Measurements from ENCODE around the gene ANXA2.
"Not testable (repeated sequence)": the region's sequence is repeated elsewhere in the genome, so short reads cannot be mapped to it uniquely, and the experiment has no call there.

ANXA2 gene

GRCh38 chr15:60413231-60413824 is 15.5 kb upstream of the ANXA2 start:
- Histone ChIP-seq H3K36me3 (ENCODE audit: insufficient read depth, low read length) (no peaks in the 10 kb centered on the region), H2AFZ (ENCODE audit: low read length) (no peak overlapping the region), H3F3A (ENCODE audit: low read depth) (no peaks in the 10 kb centered on the region), H3K4me2 (ENCODE audit: low read depth, low read length, poor library complexity, severe bottlenecking) (no peak overlapping the region), H4K20me1 (ENCODE audit: insufficient read depth, low read length, poor library complexity, severe bottlenecking) (no peaks in the 10 kb centered on the region), H3K9me3 (ENCODE audit: insufficient read depth, low read depth, low read length) (no peaks in the 10 kb centered on the region), H3K79me2 (ENCODE audit: insufficient read depth, low read length) (no peaks in the 10 kb centered on the region), H3K4me1 (ENCODE audit: insufficient read depth, low read length, poor library complexity, severe bottlenecking) (peaks cover 8% of the 10 kb centered on the region), H3K9ac (ENCODE audit: low read depth, low read length, poor library complexity, severe bottlenecking) (no peak overlapping the region), H3K4me3 (ENCODE audit: low read length, poor library complexity, severe bottlenecking) (no peak overlapping the region), H3K9me2 (replicated peaks; ENCODE audit: low read depth, low read length) (no peaks in the 10 kb centered on the region), H3K27me3 (ENCODE audit: insufficient read depth, low read length, poor library complexity, severe bottlenecking) (no peaks in the 10 kb centered on the region)
- TF ChIP-seq CTCF (conservative IDR thresholded peaks at IDR 0.05; ENCODE audit: low read length) (no peak), EZH2phosphoT487 (IDR thresholded peaks at IDR 0.05; ENCODE audit: borderline replicate concordance) (no peak)

- H3K27me3 ChIP-seq (ENCODE audit: insufficient read depth, low read length, poor library complexity, severe bottlenecking); H3K9ac ChIP-seq (ENCODE audit: low read depth, low read length, poor library complexity, severe bottlenecking); H3K79me2 ChIP-seq (ENCODE audit: insufficient read depth, low read length); H2AFZ ChIP-seq (ENCODE audit: low read length); H3K9me2 ChIP-seq (replicated peaks; ENCODE audit: low read depth, low read length); H3K4me3 ChIP-seq (ENCODE audit: low read length, poor library complexity, severe bottlenecking); H3K9me3 ChIP-seq (ENCODE audit: insufficient read depth, low read depth, low read length); H4K20me1 ChIP-seq (ENCODE audit: insufficient read depth, low read length, poor library complexity, severe bottlenecking); H3K36me3 ChIP-seq (ENCODE audit: insufficient read depth, low read length); H3F3A ChIP-seq (ENCODE audit: low read depth); H3K4me2 ChIP-seq (ENCODE audit: low read depth, low read length, poor library complexity, severe bottlenecking): not testable (repeated sequence)
- peaks cover 13% of the 10 kb centered on the region for H3K4me1 ChIP-seq (ENCODE audit: insufficient read depth, low read length, poor library complexity, severe bottlenecking)
These were observed 15.0 kb upstream of the ANXA2 start for GRCh38 chr15:60412807-60413206.

- H2AFZ ChIP-seq (ENCODE audit: low read length): no peak overlapping the region
- no peaks in the 10 kb centered on the region for H4K20me1 ChIP-seq (ENCODE audit: insufficient read depth, low read length, poor library complexity, severe bottlenecking)
- TF ChIP-seq CTCF (conservative IDR thresholded peaks at IDR 0.05; ENCODE audit: low read length) (no peak), EZH2phosphoT487 (IDR thresholded peaks at IDR 0.05; ENCODE audit: borderline replicate concordance) (no peak)
These were observed 14.1 kb upstream of the ANXA2 start for GRCh38 chr15:60411774-60412425.

GRCh38 chr15:60410350-60410749 is 12.6 kb upstream of the ANXA2 start:
- H3K4me1 ChIP-seq (ENCODE audit: insufficient read depth, low read length, poor library complexity, severe bottlenecking): peaks cover 14% of the 10 kb centered on the region

More at GRCh38 chr15:60411774-60412425, 14.1 kb upstream of the ANXA2 start:
- Histone ChIP-seq H3K27me3 (ENCODE audit: insufficient read depth, low read length, poor library complexity, severe bottlenecking) (no peaks in the 10 kb centered on the region), H3K79me2 (ENCODE audit: insufficient read depth, low read length) (no peaks in the 10 kb centered on the region), H3K4me1 (ENCODE audit: insufficient read depth, low read length, poor library complexity, severe bottlenecking) (peaks cover 14% of the 10 kb centered on the region), H3K9me2 (replicated peaks; ENCODE audit: low read depth, low read length) (no peaks in the 10 kb centered on the region), H3K36me3 (ENCODE audit: insufficient read depth, low read length) (no peaks in the 10 kb centered on the region), H3K9me3 (ENCODE audit: insufficient read depth, low read depth, low read length) (no peaks in the 10 kb centered on the region), H3K9ac (ENCODE audit: low read depth, low read length, poor library complexity, severe bottlenecking) (no peak overlapping the region), H3K4me3 (ENCODE audit: low read length, poor library complexity, severe bottlenecking) (no peak overlapping the region), H3K4me2 (ENCODE audit: low read depth, low read length, poor library complexity, severe bottlenecking) (no peak overlapping the region), H3F3A (ENCODE audit: low read depth) (no peaks in the 10 kb centered on the region)

More at GRCh38 chr15:60410350-60410749, 12.6 kb upstream of the ANXA2 start:
- H3K9me2 ChIP-seq (replicated peaks; ENCODE audit: low read depth, low read length); H3K27me3 ChIP-seq (ENCODE audit: insufficient read depth, low read length, poor library complexity, severe bottlenecking); H3F3A ChIP-seq (ENCODE audit: low read depth); H3K4me2 ChIP-seq (ENCODE audit: low read depth, low read length, poor library complexity, severe bottlenecking); H3K4me3 ChIP-seq (ENCODE audit: low read length, poor library complexity, severe bottlenecking); H2AFZ ChIP-seq (ENCODE audit: low read length); H3K79me2 ChIP-seq (ENCODE audit: insufficient read depth, low read length); H3K36me3 ChIP-seq (ENCODE audit: insufficient read depth, low read length); H3K9ac ChIP-seq (ENCODE audit: low read depth, low read length, poor library complexity, severe bottlenecking); H4K20me1 ChIP-seq (ENCODE audit: insufficient read depth, low read length, poor library complexity, severe bottlenecking); H3K9me3 ChIP-seq (ENCODE audit: insufficient read depth, low read depth, low read length): not testable (repeated sequence)

All from Loucy (cell line).